ENCODE results near the gene OR8D4. TPM values are rescaled to one million over a fixed set of nuclear protein-coding genes. Genes with fewer than 3 reads are reported as not detected.

Gene OR8D4
- total RNA-seq, 1 experiment from 2014 or later: not detected

DNA sequence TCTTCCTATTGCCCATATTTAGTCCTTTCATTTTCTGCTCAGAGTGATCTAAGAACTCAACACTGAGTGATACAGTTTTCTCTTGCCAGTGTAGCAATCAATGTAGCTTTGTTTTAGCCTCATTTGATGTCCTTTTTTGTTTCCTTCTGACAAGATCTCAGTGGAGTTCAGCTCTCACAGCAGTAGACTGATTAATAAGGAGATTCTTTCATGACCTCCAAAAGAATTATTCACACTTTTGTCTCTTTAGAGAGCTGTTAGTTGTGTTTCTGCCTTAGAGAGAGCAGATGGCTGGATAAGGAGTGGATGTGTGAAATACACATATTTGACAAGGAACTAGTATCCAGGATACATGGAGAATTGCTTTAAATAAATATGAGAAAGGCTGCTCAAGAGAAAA lies 9.9 kb upstream of the OR8D4 start:
- Mint-ChIP-seq H3K4me3 (ENCODE audit: low read depth, unreplicated experiment) (no peak overlapping the region), H3K9me3 (ENCODE audit: low read depth, unreplicated experiment) (peaks cover 10% of the 10 kb centered on the region), H3K36me3 (ENCODE audit: insufficient read depth, unreplicated experiment) (no peaks in the 10 kb centered on the region), H3K27me3 (ENCODE audit: unreplicated experiment) (no peaks in the 10 kb centered on the region), H3K27ac (ENCODE audit: unreplicated experiment) (no peak overlapping the region), H3K4me1 (ENCODE audit: low read depth, unreplicated experiment) (no peaks in the 10 kb centered on the region)
- no TSS peak for BruUV-seq (replicated peaks)
- DNase-seq: no peak
- TF ChIP-seq, protein P1, sequence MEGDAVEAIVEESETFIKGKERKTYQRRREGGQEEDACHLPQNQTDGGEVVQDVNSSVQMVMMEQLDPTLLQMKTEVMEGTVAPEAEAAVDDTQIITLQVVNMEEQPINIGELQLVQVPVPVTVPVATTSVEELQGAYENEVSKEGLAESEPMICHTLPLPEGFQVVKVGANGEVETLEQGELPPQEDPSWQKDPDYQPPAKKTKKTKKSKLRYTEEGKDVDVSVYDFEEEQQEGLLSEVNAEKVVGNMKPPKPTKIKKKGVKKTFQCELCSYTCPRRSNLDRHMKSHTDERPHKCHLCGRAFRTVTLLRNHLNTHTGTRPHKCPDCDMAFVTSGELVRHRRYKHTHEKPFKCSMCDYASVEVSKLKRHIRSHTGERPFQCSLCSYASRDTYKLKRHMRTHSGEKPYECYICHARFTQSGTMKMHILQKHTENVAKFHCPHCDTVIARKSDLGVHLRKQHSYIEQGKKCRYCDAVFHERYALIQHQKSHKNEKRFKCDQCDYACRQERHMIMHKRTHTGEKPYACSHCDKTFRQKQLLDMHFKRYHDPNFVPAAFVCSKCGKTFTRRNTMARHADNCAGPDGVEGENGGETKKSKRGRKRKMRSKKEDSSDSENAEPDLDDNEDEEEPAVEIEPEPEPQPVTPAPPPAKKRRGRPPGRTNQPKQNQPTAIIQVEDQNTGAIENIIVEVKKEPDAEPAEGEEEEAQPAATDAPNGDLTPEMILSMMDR (IDR thresholded peaks at IDR 0.05; ENCODE audit: unreplicated experiment): no peak
- intact Hi-C loops (cut with micrococcal nuclease; ENCODE audit: unreplicated experiment): no loop called here
- CTCF ChIA-PET: no interaction called here

DNA sequence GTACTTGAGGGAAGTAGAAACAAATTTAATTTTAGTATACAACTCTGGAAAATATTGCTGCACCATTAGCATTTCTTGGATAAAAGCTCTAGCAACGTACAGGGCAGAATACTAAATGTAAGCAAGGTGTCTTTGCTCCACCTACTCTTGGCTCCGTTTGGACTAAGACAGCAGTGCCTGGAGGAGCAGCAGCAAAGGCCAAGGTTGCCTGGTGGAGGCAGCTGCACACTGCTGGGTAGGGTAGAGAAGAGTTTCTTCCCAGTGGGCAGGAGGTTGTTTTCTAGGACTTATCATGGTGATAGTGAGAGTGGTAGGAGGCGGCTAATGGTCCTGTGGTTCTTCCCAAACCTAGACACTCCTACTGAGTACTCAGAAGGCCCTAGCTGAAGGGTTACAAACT lies 2.2 kb upstream of the OR8D4 start:
- CTCF ChIA-PET: no interaction called here
- DNase-seq: no peak
- Mint-ChIP-seq H3K4me1 (ENCODE audit: low read depth, unreplicated experiment) (no peaks in the 10 kb centered on the region), H3K27ac (ENCODE audit: unreplicated experiment) (no peak overlapping the region), H3K27me3 (ENCODE audit: unreplicated experiment) (no peaks in the 10 kb centered on the region), H3K4me3 (ENCODE audit: low read depth, unreplicated experiment) (no peak overlapping the region), H3K9me3 (ENCODE audit: low read depth, unreplicated experiment) (peaks cover 9% of the 10 kb centered on the region), H3K36me3 (ENCODE audit: insufficient read depth, unreplicated experiment) (no peaks in the 10 kb centered on the region)
- BruUV-seq (replicated peaks): no TSS peak
- TF ChIP-seq, protein P1 (IDR thresholded peaks at IDR 0.05; ENCODE audit: unreplicated experiment): no peak
- intact Hi-C loops (cut with micrococcal nuclease; ENCODE audit: unreplicated experiment): no loop called here

DNA sequence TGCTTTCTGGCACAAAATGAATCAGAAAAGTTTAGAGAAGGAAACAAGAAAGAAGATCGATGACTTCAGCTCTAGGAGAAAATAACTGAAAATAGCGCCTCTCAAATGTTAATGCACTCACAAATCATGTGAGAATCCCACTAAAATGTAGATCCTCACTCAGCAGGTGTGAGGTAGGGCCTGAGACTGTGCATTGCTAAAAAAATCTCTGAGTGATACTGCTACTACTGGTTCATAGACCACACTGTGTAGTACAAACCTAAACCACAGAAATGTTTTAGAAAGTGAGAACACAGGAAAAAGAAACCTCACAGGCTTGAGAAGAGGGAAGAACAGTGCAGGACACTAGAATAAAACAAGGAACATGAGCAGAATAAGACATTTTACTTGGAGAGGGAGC lies 2.0 kb downstream of the OR8D4 start:
- no peak overlapping the region for H3K4me3 Mint-ChIP-seq (ENCODE audit: low read depth, unreplicated experiment)
- H3K27ac Mint-ChIP-seq (ENCODE audit: unreplicated experiment): no peak overlapping the region
- H3K27me3 Mint-ChIP-seq (ENCODE audit: unreplicated experiment): no peaks in the 10 kb centered on the region
- intact Hi-C loops (cut with micrococcal nuclease; ENCODE audit: unreplicated experiment): no loop called here
- no peak for DNase-seq
- H3K4me1 Mint-ChIP-seq (ENCODE audit: low read depth, unreplicated experiment): no peaks in the 10 kb centered on the region
- BruUV-seq (replicated peaks): no TSS peak
- CTCF ChIA-PET: no interaction called here
- peaks cover 17% of the 10 kb centered on the region for H3K9me3 Mint-ChIP-seq (ENCODE audit: low read depth, unreplicated experiment)
- H3K36me3 Mint-ChIP-seq (ENCODE audit: insufficient read depth, unreplicated experiment): no peaks in the 10 kb centered on the region
- TF ChIP-seq, protein P1 (IDR thresholded peaks at IDR 0.05; ENCODE audit: unreplicated experiment): no peak

DNA sequence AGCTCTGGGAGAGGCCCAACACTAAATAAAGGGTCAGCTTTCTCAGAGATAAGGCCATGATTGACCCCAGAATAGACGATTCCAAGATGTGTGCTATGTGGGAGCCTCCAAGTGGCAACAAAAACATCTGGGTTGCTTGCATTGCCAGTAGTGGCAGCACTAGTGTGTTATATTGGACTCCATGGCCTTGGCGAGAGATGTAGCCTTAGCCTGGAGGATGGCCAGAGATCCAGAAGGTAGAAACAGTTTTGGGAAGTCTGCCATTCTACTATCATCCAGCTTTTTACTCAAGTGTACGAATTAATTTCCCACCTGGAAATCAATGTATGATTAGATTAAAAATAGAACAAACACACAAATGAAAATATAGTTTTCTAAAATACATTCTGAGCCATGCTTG lies 3.0 kb downstream of the OR8D4 start:
- Mint-ChIP-seq H3K27ac (ENCODE audit: unreplicated experiment) (no peak overlapping the region), H3K27me3 (ENCODE audit: unreplicated experiment) (no peaks in the 10 kb centered on the region), H3K4me1 (ENCODE audit: low read depth, unreplicated experiment) (no peaks in the 10 kb centered on the region), H3K9me3 (ENCODE audit: low read depth, unreplicated experiment) (peaks cover 17% of the 10 kb centered on the region), H3K4me3 (ENCODE audit: low read depth, unreplicated experiment) (no peak overlapping the region), H3K36me3 (ENCODE audit: insufficient read depth, unreplicated experiment) (no peaks in the 10 kb centered on the region)
- no TSS peak for BruUV-seq (replicated peaks)
- CTCF ChIA-PET: no interaction called here
- DNase-seq: no peak
- intact Hi-C loops (cut with micrococcal nuclease; ENCODE audit: unreplicated experiment): no loop called here
- TF ChIP-seq, protein P1 (IDR thresholded peaks at IDR 0.05; ENCODE audit: unreplicated experiment): no peak

DNA sequence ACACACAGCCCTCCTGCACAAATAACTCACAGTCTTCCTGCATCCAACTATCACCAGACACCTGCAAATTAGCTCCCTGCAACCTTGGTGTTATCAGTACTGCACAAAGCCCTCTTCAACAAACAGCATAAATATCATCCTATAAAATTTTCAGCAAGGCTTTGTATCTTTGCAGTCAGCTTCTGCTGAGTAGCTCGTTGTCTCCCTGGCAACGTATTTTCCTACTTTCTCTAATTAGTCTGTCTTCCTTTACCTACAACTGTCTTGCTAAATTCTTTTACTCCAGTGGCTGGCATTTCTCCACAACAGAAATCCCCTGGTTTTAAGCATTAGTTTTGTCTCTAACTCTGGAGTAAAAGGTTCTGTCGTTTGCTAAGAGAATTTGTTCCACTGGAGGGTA lies 3.9 kb downstream of the OR8D4 start:
- BruUV-seq (replicated peaks): no TSS peak
- no peak overlapping the region for H3K4me3 Mint-ChIP-seq (ENCODE audit: low read depth, unreplicated experiment)
- H3K27me3 Mint-ChIP-seq (ENCODE audit: unreplicated experiment): no peaks in the 10 kb centered on the region
- no peak for DNase-seq
- TF ChIP-seq, protein P1 (IDR thresholded peaks at IDR 0.05; ENCODE audit: unreplicated experiment): no peak
- no peaks in the 10 kb centered on the region for H3K36me3 Mint-ChIP-seq (ENCODE audit: insufficient read depth, unreplicated experiment)
- intact Hi-C loops (cut with micrococcal nuclease; ENCODE audit: unreplicated experiment): no loop called here
- H3K9me3 Mint-ChIP-seq (ENCODE audit: low read depth, unreplicated experiment): peaks cover 17% of the 10 kb centered on the region
- no peak overlapping the region for H3K27ac Mint-ChIP-seq (ENCODE audit: unreplicated experiment)
- CTCF ChIA-PET: no interaction called here
- H3K4me1 Mint-ChIP-seq (ENCODE audit: low read depth, unreplicated experiment): no peaks in the 10 kb centered on the region

Data from Calu3 (cell line).